Hindlimb muscle (tissue), 1 donor: ENCODE data around the gene MAP3K1. TPM values are rescaled to one million over a fixed set of nuclear protein-coding genes. Genes with fewer than 3 reads are reported as not detected.

ENCODE experiments used
- DNase-seq: peaks from one replicate; pipeline ENCODE4 v3.0.0-alpha.2; 2013
- polyA plus RNA-seq: library from polyadenylated mRNA; unstranded; fragments of 120-200 nt; gene quantifications from one replicate; pipeline ENCODE4 v1.2.1, GENCODE V29; 2013; ENCODE audit not compliant: insufficient read length

The MAP3K1 gene
- polyA plus RNA-seq, 1 donor, result 13.9 TPM

- DNase-seq, result no peak
These were observed 34.3 kb downstream of the MAP3K1 start for GRCh38 chr5:56849671-56850070.

- no peak for DNase-seq
These were observed 35.1 kb downstream of the MAP3K1 start for GRCh38 chr5:56850423-56850822.

GRCh38 chr5:56851258-56851941, 36.1 kb downstream of the MAP3K1 start:
- no peak for DNase-seq

- no peak for DNase-seq
These were observed 37.1 kb downstream of the MAP3K1 start for GRCh38 chr5:56852228-56853000.

GRCh38 chr5:56853698-56854097, 38.3 kb downstream of the MAP3K1 start:
- DNase-seq, result no peak

GRCh38 chr5:56854920-56855319, 39.6 kb downstream of the MAP3K1 start:
- no peak for DNase-seq

GRCh38 chr5:56856541-56857178, 41.3 kb downstream of the MAP3K1 start:
- no peak for DNase-seq

- no peak for DNase-seq
These were observed 43.6 kb downstream of the MAP3K1 start for GRCh38 chr5:56858777-56859442.

GRCh38 chr5:56861893-56862485, 46.6 kb downstream of the MAP3K1 start:
- no peak for DNase-seq

GRCh38 chr5:56862909-56863308, 47.6 kb downstream of the MAP3K1 start:
- DNase-seq, result no peak

GRCh38 chr5:56871777-56872176, 56.4 kb downstream of the MAP3K1 start:
- no peak for DNase-seq

- no peak for DNase-seq
These were observed 57.7 kb downstream of the MAP3K1 start for GRCh38 chr5:56873056-56873455.

GRCh38 chr5:56876327-56876726, 61.0 kb downstream of the MAP3K1 start:
- DNase-seq, result no peak

- DNase-seq, result no peak
These were observed 66.2 kb downstream of the MAP3K1 start for GRCh38 chr5:56881571-56881970.

GRCh38 chr5:56893251-56893951, 78.1 kb downstream of the MAP3K1 start:
- DNase-seq, result no peak

GRCh38 chr5:56896763-56897162, 81.4 kb downstream of the MAP3K1 start:
- DNase-seq, result no peak

GRCh38 chr5:56898213-56898612, 82.9 kb downstream of the MAP3K1 start:
- DNase-seq, result no peak

GRCh38 chr5:56900395-56900794, 85.0 kb downstream of the MAP3K1 start:
- no peak for DNase-seq

GRCh38 chr5:56900858-56901578, 85.7 kb downstream of the MAP3K1 start:
- DNase-seq, result peak; percentile 26

- no peak for DNase-seq
These were observed 93.6 kb downstream of the MAP3K1 start for GRCh38 chr5:56908942-56909293.
